ENCODE measurements around the gene MIER2. TPM values are rescaled to one million over a fixed set of nuclear protein-coding genes. Genes with fewer than 3 reads are reported as not detected.

Gene MIER2
- total and polyA plus RNA-seq, 4 experiments from 2014 or later: 1.1 to 18.2 (median 12.7) TPM

DNA sequence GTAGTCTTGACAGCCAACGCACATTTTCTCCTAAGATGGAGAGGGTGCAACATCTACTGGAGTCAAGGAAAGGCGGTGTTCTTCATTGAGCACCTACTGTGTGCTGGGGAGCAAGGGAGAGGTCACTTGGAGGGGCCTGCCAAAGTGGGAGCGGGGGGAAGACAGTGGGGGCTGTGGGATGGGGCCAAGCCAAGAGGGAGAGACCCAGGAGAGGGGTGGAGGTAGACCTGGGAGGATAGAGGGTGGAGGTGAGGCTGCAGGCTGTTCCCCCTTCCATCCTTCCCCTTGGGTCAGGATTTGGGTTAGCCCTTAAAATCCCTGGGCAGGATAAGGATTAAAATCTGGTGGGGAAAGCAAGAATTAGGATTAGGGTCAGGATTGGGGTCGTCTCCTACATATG lies 51.6 kb downstream of the MIER2 start:
- ChIA-PET POLR2A (ENCODE audit: partially characterized antibody) (no interaction called here), CTCF (ENCODE audit: partially characterized antibody) (interaction anchor here (1.8 kb wide), 1 partner anchor 214 kb away, joined by 6 read pairs; the partner anchor contains the start of gene TPGS1)
- H3K27me3 ChIP-seq (ENCODE audit: insufficient read depth, low read length): peaks cover 16% of the 10 kb centered on the region
- H3K36me3 ChIP-seq (ENCODE audit: insufficient read depth, low read length): no peaks in the 10 kb centered on the region
- Mint-ChIP-seq H3K4me1 (peaks cover 7 to 26% (median 17%) of the 10 kb centered on the region in 4 donors), H3K9me3 (peaks cover 0 to 2% (median 0%) of the 10 kb centered on the region in 8 donors), H3K36me3 (no peaks in the 10 kb centered on the region), H3K27me3 (peaks cover 32 to 41% of the 10 kb centered on the region in 2 donors), H3K27ac (peak overlapping the region in 1 of 7 donors; percentile 82), H3K4me3 (peak overlapping the region in 1 of 8 donors; percentile 3)
- intact Hi-C loops (cut with micrococcal nuclease): no loop called here
- H3K9me3 ChIP-seq (ENCODE audit: control insufficient read depth in 1 of 2, low read length in 2 of 2): no peaks in the 10 kb centered on the region
- no peak overlapping the region for H3K4me3 ChIP-seq (ENCODE audit: low read length in 2 of 2)
- H3K4me1 ChIP-seq (ENCODE audit: insufficient read depth, low read length): peaks cover 24% of the 10 kb centered on the region
- DNase-seq: no peak
- no peak overlapping the region for H3K27ac ChIP-seq (ENCODE audit: low read depth, low read length)

DNA sequence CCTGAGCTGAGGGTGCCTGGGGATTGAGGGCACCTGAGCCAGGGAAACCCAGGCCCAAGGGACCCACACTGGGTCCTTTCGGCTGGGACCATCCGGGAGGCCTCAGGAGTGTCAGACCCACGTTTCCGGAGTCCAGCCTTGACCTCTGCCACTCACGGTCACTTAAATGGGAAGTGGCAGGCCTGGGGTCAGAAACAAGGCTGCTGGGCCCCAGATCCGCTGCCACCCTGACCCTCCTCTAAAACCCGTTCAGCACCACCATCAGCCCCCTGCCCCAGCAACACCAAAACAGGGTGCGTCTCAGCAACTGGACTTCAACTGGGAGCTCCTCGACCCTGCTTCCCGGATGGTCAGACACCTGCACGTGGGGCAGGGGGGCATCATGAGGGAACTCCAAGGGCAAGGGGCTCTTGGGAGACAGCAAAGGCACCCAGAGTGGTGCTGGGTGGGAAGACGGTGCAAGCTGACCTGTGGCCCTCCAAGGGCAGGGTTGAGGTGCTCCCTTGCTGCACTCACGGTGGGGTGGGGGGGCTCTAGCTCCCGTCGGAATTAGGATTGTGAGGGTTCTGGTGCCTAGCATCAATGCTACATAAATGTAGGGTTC lies 52.2 kb downstream of the MIER2 start:
- Mint-ChIP-seq H3K4me3 (peak overlapping the region in 2 of 8 donors; percentile 3 to 8), H3K27ac (no peak overlapping the region), H3K36me3 (no peaks in the 10 kb centered on the region), H3K4me1 (peaks cover 7 to 26% (median 17%) of the 10 kb centered on the region in 4 donors), H3K9me3 (peaks cover 0 to 2% (median 0%) of the 10 kb centered on the region in 8 donors), H3K27me3 (peaks cover 33 to 41% of the 10 kb centered on the region in 2 donors)
- Histone ChIP-seq H3K36me3 (ENCODE audit: insufficient read depth, low read length) (no peaks in the 10 kb centered on the region), H3K27me3 (ENCODE audit: insufficient read depth, low read length) (peaks cover 16% of the 10 kb centered on the region), H3K4me1 (ENCODE audit: insufficient read depth, low read length) (peaks cover 24% of the 10 kb centered on the region), H3K4me3 (ENCODE audit: low read length in 2 of 2) (no peak overlapping the region), H3K9me3 (ENCODE audit: control insufficient read depth in 1 of 2, low read length in 2 of 2) (no peaks in the 10 kb centered on the region), H3K27ac (ENCODE audit: low read depth, low read length) (no peak overlapping the region)
- DNase-seq: no peak
- intact Hi-C loops (cut with micrococcal nuclease): no loop called here
- ChIA-PET POLR2A (ENCODE audit: partially characterized antibody) (no interaction called here), CTCF (ENCODE audit: partially characterized antibody) (no interaction called here)

DNA sequence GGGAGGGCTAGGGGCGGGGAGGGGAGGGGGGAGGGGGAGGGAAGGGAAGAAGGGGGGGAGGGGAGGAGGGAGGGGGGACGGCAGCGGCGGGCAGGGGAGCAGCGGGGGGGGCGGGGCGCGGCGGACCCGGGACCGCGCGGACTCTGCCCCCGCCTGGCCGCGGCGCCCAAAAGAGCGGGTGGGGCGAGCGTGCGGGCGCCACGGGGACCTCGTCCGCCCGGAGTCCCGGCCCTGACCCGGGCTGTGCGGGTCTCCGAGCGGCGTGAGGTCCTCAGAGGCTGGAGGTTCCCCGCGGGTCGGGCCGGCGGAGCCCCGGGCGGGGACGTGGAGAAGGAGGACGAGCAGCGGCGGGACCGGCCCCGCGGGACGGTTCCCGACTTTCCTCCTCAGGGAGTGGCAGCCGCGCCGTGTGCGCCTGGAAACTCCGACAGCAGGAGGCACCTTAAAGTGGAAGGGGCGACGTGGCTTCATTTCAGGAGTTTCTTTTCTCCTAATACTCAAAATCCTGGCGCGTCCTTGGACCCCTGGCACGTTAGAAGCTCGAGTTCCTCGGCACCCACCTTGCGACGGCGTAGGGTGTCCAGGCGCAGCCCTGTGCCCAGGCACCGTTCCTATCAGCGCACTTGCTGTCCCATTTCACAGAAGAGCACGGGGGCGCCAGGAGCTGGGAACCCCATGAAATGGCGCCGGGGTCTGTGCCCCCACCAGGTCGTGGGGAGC lies 52.9 kb downstream of the MIER2 start:
- Histone ChIP-seq H3K4me1 (ENCODE audit: insufficient read depth, low read length) (peaks cover 24% of the 10 kb centered on the region), H3K27ac (ENCODE audit: low read depth, low read length) (no peak overlapping the region), H3K36me3 (ENCODE audit: insufficient read depth, low read length) (no peaks in the 10 kb centered on the region), H3K9me3 (ENCODE audit: control insufficient read depth in 1 of 2, low read length in 2 of 2) (no peaks in the 10 kb centered on the region), H3K27me3 (ENCODE audit: insufficient read depth, low read length) (peaks cover 16% of the 10 kb centered on the region), H3K4me3 (ENCODE audit: low read length in 2 of 2) (no peak overlapping the region)
- H3K4me3 Mint-ChIP-seq: no peak overlapping the region
- CTCF ChIA-PET (ENCODE audit: partially characterized antibody): no interaction called here
- H3K27me3 Mint-ChIP-seq: peaks cover 33 to 41% of the 10 kb centered on the region in 2 donors
- no peak for DNase-seq
- POLR2A ChIA-PET (ENCODE audit: partially characterized antibody): no interaction called here
- no peak overlapping the region for H3K27ac Mint-ChIP-seq
- H3K4me1 Mint-ChIP-seq: peaks cover 7 to 26% (median 17%) of the 10 kb centered on the region in 4 donors
- peaks cover 0 to 2% (median 0%) of the 10 kb centered on the region in 8 donors for H3K9me3 Mint-ChIP-seq
- intact Hi-C loops (cut with micrococcal nuclease): no loop called here
- H3K36me3 Mint-ChIP-seq: no peaks in the 10 kb centered on the region

DNA sequence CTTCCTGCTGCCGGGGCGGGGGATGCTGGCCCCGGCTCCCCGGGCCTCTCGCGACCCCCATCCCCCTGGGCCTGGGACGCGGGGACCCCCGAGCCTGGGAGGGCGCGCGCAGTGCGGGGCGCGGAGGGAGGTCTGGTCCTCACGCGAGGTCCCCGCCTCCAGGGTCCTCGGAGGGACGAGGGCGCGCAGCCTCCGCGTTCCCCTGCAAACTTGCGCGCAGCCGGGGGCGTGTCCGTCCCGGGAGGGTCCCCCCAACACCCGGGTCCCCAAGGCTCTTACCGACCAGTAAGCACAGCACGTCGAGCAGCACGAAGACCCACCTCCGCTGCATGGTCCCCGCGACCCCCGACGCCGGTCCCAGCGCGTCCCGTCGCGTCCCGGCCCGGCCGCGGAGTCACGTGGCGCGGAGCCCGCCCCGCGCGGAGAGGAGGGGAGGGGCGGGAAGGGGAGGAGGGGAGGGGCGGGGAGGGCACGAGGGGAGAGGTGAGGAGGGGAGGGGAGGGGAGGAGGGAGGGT lies 53.5 kb downstream of the MIER2 start, which contains the start of gene PLPP2:
Gene PLPP2 (minus strand): TSS at position 398 of the 516 bp plus-strand sequence. CDS start 67 bp downstream, at position 331.
- H3K9me3 ChIP-seq (ENCODE audit: control insufficient read depth in 1 of 2, low read length in 2 of 2): no peaks in the 10 kb centered on the region
- intact Hi-C loops (cut with micrococcal nuclease): no loop called here
- H3K27me3 ChIP-seq (ENCODE audit: insufficient read depth, low read length): peaks cover 16% of the 10 kb centered on the region

DNA sequence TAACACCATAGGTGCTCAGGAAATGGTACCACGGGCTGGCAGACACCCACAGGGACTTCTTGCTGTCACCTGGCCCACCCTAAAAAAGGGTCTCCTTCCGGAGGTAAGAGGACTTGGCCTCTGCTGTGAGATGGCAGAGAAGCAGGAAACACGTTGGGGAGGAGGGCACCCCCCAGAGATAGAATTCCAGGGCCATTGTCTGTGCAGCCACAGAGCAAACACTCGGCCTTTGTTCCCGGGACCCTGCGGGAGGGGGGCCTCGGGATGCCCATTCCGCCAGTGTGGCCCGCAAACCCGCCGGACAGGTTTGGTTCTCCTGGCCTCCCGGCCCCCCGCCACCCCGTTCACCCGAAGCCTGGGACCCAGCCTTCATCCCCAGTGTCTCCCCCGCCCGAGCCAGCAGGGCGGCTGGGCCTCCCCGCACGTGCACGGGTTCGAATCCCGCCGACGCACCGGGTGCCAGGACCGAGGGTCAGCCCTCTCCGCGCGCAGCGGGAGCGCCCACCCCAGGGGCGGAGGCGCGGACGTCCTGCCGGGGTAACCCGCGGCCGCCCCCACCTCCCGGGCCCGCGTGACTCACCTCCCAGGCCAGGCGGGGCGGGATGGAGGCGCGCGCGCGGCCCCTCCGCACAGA lies 54.1 kb downstream of the MIER2 start:
- intact Hi-C loops (cut with micrococcal nuclease): no loop called here
- H3K4me1 ChIP-seq (ENCODE audit: insufficient read depth, low read length): peaks cover 24% of the 10 kb centered on the region
- Mint-ChIP-seq H3K27ac (peak overlapping the region in 6 of 7 donors; percentile 74 to 89 (median 82)), H3K27me3 (peaks cover 28 to 37% of the 10 kb centered on the region in 2 donors), H3K4me1 (peaks cover 7 to 21% (median 17%) of the 10 kb centered on the region in 4 donors), H3K4me3 (peak overlapping the region in 7 of 8 donors; percentile 60 to 78 (median 67)), H3K9me3 (peaks cover 0 to 2% (median 0%) of the 10 kb centered on the region in 8 donors), H3K36me3 (no peaks in the 10 kb centered on the region)
- H3K4me3 ChIP-seq (ENCODE audit: low read length in 2 of 2): peak overlapping the region in 1 of 2 donors; percentile 5
- ChIA-PET CTCF (ENCODE audit: partially characterized antibody) (no interaction called here), POLR2A (ENCODE audit: partially characterized antibody) (no interaction called here)
- no peaks in the 10 kb centered on the region for H3K36me3 ChIP-seq (ENCODE audit: insufficient read depth, low read length)
- no peaks in the 10 kb centered on the region for H3K9me3 ChIP-seq (ENCODE audit: control insufficient read depth in 1 of 2, low read length in 2 of 2)
- DNase-seq: peak in 1 of 5 donors; percentile 16
- peaks cover 16% of the 10 kb centered on the region for H3K27me3 ChIP-seq (ENCODE audit: insufficient read depth, low read length)
- H3K27ac ChIP-seq (ENCODE audit: low read depth, low read length): no peak overlapping the region

More for the DNA sequence above, 53.5 kb downstream of the MIER2 start, which contains the start of gene PLPP2:
- peaks cover 24% of the 10 kb centered on the region for H3K4me1 ChIP-seq (ENCODE audit: insufficient read depth, low read length)
- peaks cover 7 to 21% (median 17%) of the 10 kb centered on the region in 4 donors for H3K4me1 Mint-ChIP-seq
- no peak for DNase-seq
- POLR2A ChIA-PET (ENCODE audit: partially characterized antibody): no interaction called here
- H3K36me3 ChIP-seq (ENCODE audit: insufficient read depth, low read length): no peaks in the 10 kb centered on the region
- H3K27me3 Mint-ChIP-seq: peaks cover 28 to 37% of the 10 kb centered on the region in 2 donors
- peaks cover 0 to 2% (median 0%) of the 10 kb centered on the region in 8 donors for H3K9me3 Mint-ChIP-seq
- CTCF ChIA-PET (ENCODE audit: partially characterized antibody): no interaction called here
- H3K36me3 Mint-ChIP-seq: no peaks in the 10 kb centered on the region
- H3K4me3 ChIP-seq (ENCODE audit: low read length in 2 of 2): peak within 1 kb of the TSS in 1 of 2 donors; percentile 5
- peak within 1 kb of the TSS in 7 of 8 donors; percentile 60 to 78 (median 67) for H3K4me3 Mint-ChIP-seq
- H3K27ac Mint-ChIP-seq: peak within 1 kb of the TSS in 6 of 7 donors; percentile 74 to 89 (median 82)
- H3K27ac ChIP-seq (ENCODE audit: low read depth, low read length): no peak within 1 kb of the TSS

DNA sequence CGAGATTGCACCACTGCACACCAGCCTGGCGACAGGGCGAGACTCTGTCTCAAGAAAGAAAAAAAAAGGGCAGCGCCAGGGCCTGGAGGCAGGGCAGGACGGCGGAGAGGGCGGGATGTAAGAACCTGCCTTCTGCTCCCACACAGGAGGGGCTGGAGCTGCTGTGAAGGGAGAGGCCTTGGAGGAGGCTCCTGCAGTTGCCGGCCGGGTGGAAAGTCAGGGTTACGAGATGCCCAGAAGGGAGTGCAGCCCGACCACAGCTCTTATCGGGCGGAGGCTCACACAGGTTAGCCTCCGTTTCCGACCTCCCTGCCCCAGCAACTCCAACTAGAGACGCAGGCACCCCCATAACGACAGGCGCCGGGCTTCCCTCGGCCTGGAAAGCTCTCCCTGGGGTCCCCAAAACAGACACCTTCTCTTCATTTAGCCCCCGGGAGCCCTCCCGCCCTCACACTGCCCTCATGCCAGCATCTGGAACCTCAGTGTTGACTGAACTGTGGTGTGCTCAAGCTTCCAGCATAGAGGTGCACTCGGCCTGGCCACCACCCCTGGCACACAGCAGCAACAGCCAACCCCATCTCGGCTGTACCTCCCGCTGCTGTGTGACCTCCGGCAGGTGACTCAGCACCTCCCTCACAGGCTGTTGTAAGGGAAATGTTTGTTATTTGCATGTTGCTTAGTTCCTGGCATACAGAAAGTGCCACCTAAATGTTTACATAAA lies 54.8 kb downstream of the MIER2 start:
- peak; percentile 32 to 73 (median 52) for DNase-seq
- Mint-ChIP-seq H3K9me3 (peaks cover 0 to 2% (median 0%) of the 10 kb centered on the region in 8 donors), H3K4me1 (peaks cover 7 to 20% (median 16%) of the 10 kb centered on the region in 4 donors), H3K4me3 (peak overlapping the region in 7 of 8 donors; percentile 60 to 78 (median 67)), H3K36me3 (no peaks in the 10 kb centered on the region), H3K27ac (peak overlapping the region in 5 of 7 donors; percentile 74 to 92 (median 83)), H3K27me3 (peaks cover 28 to 34% of the 10 kb centered on the region in 2 donors)
- Histone ChIP-seq H3K4me1 (ENCODE audit: insufficient read depth, low read length) (peaks cover 22% of the 10 kb centered on the region), H3K27me3 (ENCODE audit: insufficient read depth, low read length) (peaks cover 16% of the 10 kb centered on the region), H3K27ac (ENCODE audit: low read depth, low read length) (no peak overlapping the region), H3K4me3 (ENCODE audit: low read length in 2 of 2) (peak overlapping the region in 1 of 2 donors; percentile 5), H3K9me3 (ENCODE audit: control insufficient read depth in 1 of 2, low read length in 2 of 2) (no peaks in the 10 kb centered on the region), H3K36me3 (ENCODE audit: insufficient read depth, low read length) (no peaks in the 10 kb centered on the region)
- POLR2A ChIA-PET (ENCODE audit: partially characterized antibody): no interaction called here
- CTCF ChIA-PET (ENCODE audit: partially characterized antibody): no interaction called here
- intact Hi-C loops (cut with micrococcal nuclease): no loop called here

Measured in CD4-positive, alpha-beta memory T cell (primary cell).